DLD1 (cell line): ENCODE results near the gene NEAT1.

Experiments
- in situ Hi-C: cut with HindIII; loops from 2 replicates; pipeline ENCODE4 v1.10.0; 2017; ENCODE audit warnings: low sequenced_read_pairs

Gene NEAT1

GRCh38 chr11:65477149-65477965, 54.8 kb downstream of the NEAT1 start:
- in situ Hi-C loops, result no loop called here

GRCh38 chr11:65478388-65479183, 56.0 kb downstream of the NEAT1 start:
- in situ Hi-C loops, result no loop called here

GRCh38 chr11:65479184-65480145, 56.9 kb downstream of the NEAT1 start:
- in situ Hi-C loops, result no loop called here

GRCh38 chr11:65482306-65482850, 59.8 kb downstream of the NEAT1 start:
- in situ Hi-C loops, result no loop called here

GRCh38 chr11:65485920-65486219, 63.3 kb downstream of the NEAT1 start:
- in situ Hi-C loops, result no loop called here

GRCh38 chr11:65486570-65487466, 64.2 kb downstream of the NEAT1 start:
- in situ Hi-C loops, result no loop called here

GRCh38 chr11:65487467-65488272, 65.1 kb downstream of the NEAT1 start:
- in situ Hi-C loops, result no loop called here

- in situ Hi-C loops, result no loop called here
Measured at GRCh38 chr11:65488273-65489034, 65.9 kb downstream of the NEAT1 start.

- in situ Hi-C loops, result no loop called here
Measured at GRCh38 chr11:65489035-65489705, 66.6 kb downstream of the NEAT1 start.

- in situ Hi-C loops, result loop anchor here (10.0 kb wide), 2 partner anchors 65 to 135 kb away; partner anchors contain the start of genes NEAT1 and TIGD3
Measured at GRCh38 chr11:65489706-65490320, 67.2 kb downstream of the NEAT1 start.

- in situ Hi-C loops, result loop anchor here (10.0 kb wide), 2 partner anchors 66 to 136 kb away; partner anchors contain the start of genes NEAT1 and TIGD3
Measured at GRCh38 chr11:65491163-65491465, 68.5 kb downstream of the NEAT1 start.

GRCh38 chr11:65491614-65492386, 69.2 kb downstream of the NEAT1 start:
- in situ Hi-C loops, result loop anchor here (10.0 kb wide), 2 partner anchors 67 to 137 kb away; partner anchors contain the start of genes NEAT1 and TIGD3

- in situ Hi-C loops, result loop anchor here (10.0 kb wide), 2 partner anchors 68 to 138 kb away; partner anchors contain the start of genes NEAT1 and TIGD3
Measured at GRCh38 chr11:65492387-65492636, 69.7 kb downstream of the NEAT1 start.

GRCh38 chr11:65492637-65493366, 70.2 kb downstream of the NEAT1 start:
- in situ Hi-C loops, result loop anchor here (10.0 kb wide), 2 partner anchors 68 to 138 kb away; partner anchors contain the start of genes NEAT1 and TIGD3

- in situ Hi-C loops, result loop anchor here (10.0 kb wide), 2 partner anchors 69 to 139 kb away; partner anchors contain the start of genes NEAT1 and TIGD3
Measured at GRCh38 chr11:65493367-65494176, 71.0 kb downstream of the NEAT1 start.
